GM23248 (cell line): Measurements from ENCODE around the gene KNTC1.

ENCODE experiments used
- EZH2 ChIP-seq: fragments of 200-600 bp; sonication (generic); IDR thresholded peaks from 2 replicates; pipeline ENCODE4 v1.6.1; 2018; ENCODE audit warnings: antibody characterized with exemption, mild to moderate bottlenecking; ENCODE audit not compliant: insufficient read depth, poor library complexity, severe bottlenecking
- EZH2phosphoT487 ChIP-seq: fragments of 200-600 bp; sonication (generic); IDR thresholded peaks from 2 replicates; pipeline ENCODE4 v1.6.1; 2018; ENCODE audit warnings: antibody characterized with exemption, moderate library complexity, mild to moderate bottlenecking, low read depth; ENCODE audit not compliant: insufficient read depth

GRCh38 chr12:122646517-122647217, 119.6 kb downstream of the KNTC1 start:
- TF ChIP-seq EZH2phosphoT487 (no peak), EZH2 (no peak)
